ENCODE results near the gene CFAP99.
A peak's percentile ranks its signal among the peaks of the same experiment; 100 is the strongest.
"Not testable (repeated sequence)": the region's sequence is repeated elsewhere in the genome, so short reads cannot be mapped to it uniquely, and the experiment has no call there.

CFAP99 gene

DNA sequence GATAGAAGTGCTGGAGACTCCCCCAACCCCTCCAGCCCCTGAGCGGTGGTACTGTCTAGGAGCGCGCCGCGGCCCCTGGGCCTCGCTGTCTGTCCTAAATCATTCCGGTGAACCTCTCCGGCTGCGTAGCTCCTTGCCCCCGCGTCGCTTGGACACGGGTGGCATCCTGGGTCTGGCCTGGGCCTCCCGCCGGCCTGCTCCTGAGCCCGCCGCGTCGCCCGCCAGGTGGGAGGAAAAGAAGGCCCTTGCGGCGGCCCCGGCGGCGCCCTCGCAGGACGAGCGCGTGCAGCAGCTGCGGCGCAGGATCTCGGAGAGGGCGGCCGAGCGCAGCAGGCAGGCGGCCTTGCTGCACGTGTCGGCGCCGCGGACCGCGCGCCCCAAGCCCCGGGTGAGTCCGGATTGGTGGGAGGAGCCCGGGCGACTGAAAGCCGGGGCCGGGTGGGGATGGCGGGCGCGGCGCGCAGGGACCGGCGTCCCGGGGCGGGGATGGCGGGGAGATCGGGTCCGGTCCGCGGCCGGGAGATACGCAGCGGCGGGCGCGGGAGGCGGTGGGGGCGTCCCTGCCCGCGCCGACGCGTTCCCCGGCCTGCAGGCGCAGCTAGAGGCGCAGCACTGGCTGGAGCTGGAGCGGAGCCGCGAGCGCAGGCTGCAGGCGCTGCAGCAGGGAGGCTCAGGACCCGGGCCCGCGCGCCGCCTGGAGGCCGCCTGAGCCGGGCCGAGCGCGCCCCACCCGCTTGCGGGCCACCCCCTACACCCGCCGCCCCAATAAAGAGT, 43.6 kb downstream of the CFAP99 start:
- Mint-ChIP-seq H3K27me3 (ENCODE audit: low read depth, poor library complexity) (peaks cover 34% of the 10 kb centered on the region), H3K4me1 (peaks cover 43% of the 10 kb centered on the region), H3K27ac (no peak overlapping the region), H3K4me3 (peak overlapping the region; percentile 82), H3K9me3 (no peaks in the 10 kb centered on the region), H3K36me3 (ENCODE audit: low read depth) (peaks cover 6% of the 10 kb centered on the region)
- DNase-seq = peak; percentile 79
- TF ChIP-seq CTCF (IDR thresholded peaks at IDR 0.05) = no peak

GRCh38 chr4:2462992-2463762, 44.4 kb downstream of the CFAP99 start:
- Mint-ChIP-seq H3K27ac (no peak overlapping the region), H3K4me3 (peak overlapping the region; percentile 73), H3K27me3 (ENCODE audit: low read depth, poor library complexity) (peaks cover 26% of the 10 kb centered on the region), H3K4me1 (peaks cover 50% of the 10 kb centered on the region), H3K36me3 (ENCODE audit: low read depth) (peaks cover 6% of the 10 kb centered on the region), H3K9me3 (no peaks in the 10 kb centered on the region)
- no peak for DNase-seq
- TF ChIP-seq CTCF (IDR thresholded peaks at IDR 0.05) = no peak

GRCh38 chr4:2465032-2465431, 46.3 kb downstream of the CFAP99 start:
- no peak for TF ChIP-seq CTCF (IDR thresholded peaks at IDR 0.05)
- Mint-ChIP-seq H3K27ac (no peak overlapping the region), H3K9me3 (peaks cover 3% of the 10 kb centered on the region), H3K36me3 (ENCODE audit: low read depth) (peaks cover 9% of the 10 kb centered on the region), H3K4me3 (no peak overlapping the region), H3K4me1 (peaks cover 51% of the 10 kb centered on the region), H3K27me3 (ENCODE audit: low read depth, poor library complexity) (peaks cover 17% of the 10 kb centered on the region)
- no peak for DNase-seq

- not testable (repeated sequence) for DNase-seq, H3K4me3 Mint-ChIP-seq, H3K27ac Mint-ChIP-seq, H3K9me3 Mint-ChIP-seq
- peaks cover 17% of the 10 kb centered on the region for H3K27me3 Mint-ChIP-seq (ENCODE audit: low read depth, poor library complexity)
- peaks cover 15% of the 10 kb centered on the region for H3K36me3 Mint-ChIP-seq (ENCODE audit: low read depth)
- peaks cover 56% of the 10 kb centered on the region for H3K4me1 Mint-ChIP-seq
Observed at GRCh38 chr4:2465544-2465943, 46.8 kb downstream of the CFAP99 start.

GRCh38 chr4:2468456-2469191, 49.9 kb downstream of the CFAP99 start, which contains the start of gene RNF4:
RNF4 (plus strand) TSS chr4:2469106; CDS start chr4:2490494, 21,388 bp downstream.
- peaks cover 14% of the 10 kb centered on the region for H3K27me3 Mint-ChIP-seq (ENCODE audit: low read depth, poor library complexity)
- peak within 1 kb of the TSS; percentile 99 for H3K27ac Mint-ChIP-seq
- peaks cover 30% of the 10 kb centered on the region for H3K9me3 Mint-ChIP-seq
- peak within 1 kb of the TSS; percentile 94 for H3K4me3 Mint-ChIP-seq
- H3K36me3 Mint-ChIP-seq (ENCODE audit: low read depth) = peaks cover 45% of the 10 kb centered on the region
- DNase-seq = peak; percentile 91
- TF ChIP-seq CTCF (IDR thresholded peaks at IDR 0.05) = no peak
- peaks cover 50% of the 10 kb centered on the region for H3K4me1 Mint-ChIP-seq
